Measurements from ENCODE around the gene KAT5.
"Not testable (repeated sequence)": the region's sequence is repeated elsewhere in the genome, so short reads cannot be mapped to it uniquely, and the experiment has no call there.

DNA sequence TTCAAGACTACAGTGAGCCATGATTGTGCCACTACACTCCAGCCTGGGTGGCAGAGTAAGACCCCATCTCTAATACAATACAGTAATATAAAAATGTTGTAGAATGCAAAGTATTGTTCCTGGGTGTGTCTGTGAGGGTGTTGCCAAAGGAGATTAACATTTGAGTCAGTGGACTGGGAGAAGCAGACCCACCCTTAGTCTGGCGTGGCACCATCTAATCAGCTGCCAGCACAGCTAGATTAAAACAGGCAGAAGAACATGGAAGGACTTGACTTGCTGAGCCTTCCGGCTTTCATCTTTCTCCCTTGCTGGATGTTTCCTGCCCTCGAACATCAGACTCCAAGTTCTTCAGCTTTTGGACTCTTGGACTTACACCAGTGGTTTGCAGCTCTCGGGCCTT, 23.1 kb downstream of the KAT5 start:
- not testable (repeated sequence) for TF ChIP-seq CTCF (IDR thresholded peaks at IDR 0.05); EP300 (IDR thresholded peaks at IDR 0.05); POLR2A (IDR thresholded peaks at IDR 0.05; ENCODE audit: low read depth)
